Measurements from ENCODE around the gene CHRND.

CHRND gene

DNA sequence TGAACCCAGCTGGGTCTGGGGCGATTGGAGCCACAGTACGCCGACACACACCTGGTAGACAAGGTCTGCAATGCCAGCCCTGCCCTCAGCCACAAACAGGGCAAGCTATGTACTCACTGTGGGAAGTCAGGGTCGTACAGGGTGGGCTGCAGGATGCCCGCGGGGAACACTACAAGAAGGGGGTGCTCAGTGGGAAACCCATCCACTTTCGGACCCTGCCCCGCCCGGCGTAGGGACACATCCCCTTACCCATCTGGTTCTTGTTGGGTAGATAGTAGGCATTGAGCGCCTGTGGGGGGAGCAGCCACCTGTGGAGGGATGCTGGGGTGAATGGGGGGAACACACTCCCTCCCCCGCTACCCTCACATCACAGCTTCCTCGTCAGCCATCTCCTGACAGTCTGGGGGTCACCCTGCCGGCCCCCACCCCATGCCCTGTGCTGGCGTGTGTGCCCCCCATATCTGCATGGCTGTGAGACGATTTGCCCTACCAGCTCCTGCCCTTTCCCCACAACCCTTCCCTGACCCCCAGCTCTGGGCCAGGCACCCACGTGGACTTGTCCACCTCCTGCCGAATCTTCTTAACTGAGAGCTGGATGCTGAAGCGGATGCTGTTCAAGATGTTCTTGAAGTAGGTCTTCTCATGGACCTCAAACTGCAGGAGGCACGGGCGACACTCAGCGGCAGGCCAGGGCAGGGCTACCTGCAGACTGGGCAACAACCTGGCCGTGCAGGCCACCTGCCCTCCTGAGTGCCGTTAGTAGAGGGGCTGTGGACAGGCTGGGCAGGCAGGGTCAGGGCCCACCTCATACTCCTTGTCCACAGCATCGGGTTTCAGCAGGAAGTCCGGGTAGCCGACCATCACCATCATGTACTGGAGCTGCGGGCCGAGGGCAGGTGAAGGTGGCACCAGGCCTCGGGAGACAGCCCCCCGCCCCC, 43.4 kb upstream of the CHRND start:
- Histone ChIP-seq H3K9ac (no peak overlapping the region), H3K27ac (no peak overlapping the region), H4K20me1 (ENCODE audit: insufficient read depth) (no peaks in the 10 kb centered on the region), H3K27me3 (ENCODE audit: insufficient read depth, low read depth) (peaks cover 7% of the 10 kb centered on the region; the same call in 1 of the 2 replicates), H2AFZ (ENCODE audit: low read depth) (no peak overlapping the region), H3K4me3 (IDR thresholded peaks at IDR 0.05; ENCODE audit: insufficient read depth, low read depth, low read length) (no peak overlapping the region), H3K4me2 (no peak overlapping the region), H3K4me1 (ENCODE audit: low read depth, poor library complexity, severe bottlenecking) (no peaks in the 10 kb centered on the region), H3K79me2 (ENCODE audit: insufficient read depth, low read depth) (no peaks in the 10 kb centered on the region), H3K36me3 (ENCODE audit: insufficient read depth) (no peaks in the 10 kb centered on the region)
- TF ChIP-seq, protein P1, sequence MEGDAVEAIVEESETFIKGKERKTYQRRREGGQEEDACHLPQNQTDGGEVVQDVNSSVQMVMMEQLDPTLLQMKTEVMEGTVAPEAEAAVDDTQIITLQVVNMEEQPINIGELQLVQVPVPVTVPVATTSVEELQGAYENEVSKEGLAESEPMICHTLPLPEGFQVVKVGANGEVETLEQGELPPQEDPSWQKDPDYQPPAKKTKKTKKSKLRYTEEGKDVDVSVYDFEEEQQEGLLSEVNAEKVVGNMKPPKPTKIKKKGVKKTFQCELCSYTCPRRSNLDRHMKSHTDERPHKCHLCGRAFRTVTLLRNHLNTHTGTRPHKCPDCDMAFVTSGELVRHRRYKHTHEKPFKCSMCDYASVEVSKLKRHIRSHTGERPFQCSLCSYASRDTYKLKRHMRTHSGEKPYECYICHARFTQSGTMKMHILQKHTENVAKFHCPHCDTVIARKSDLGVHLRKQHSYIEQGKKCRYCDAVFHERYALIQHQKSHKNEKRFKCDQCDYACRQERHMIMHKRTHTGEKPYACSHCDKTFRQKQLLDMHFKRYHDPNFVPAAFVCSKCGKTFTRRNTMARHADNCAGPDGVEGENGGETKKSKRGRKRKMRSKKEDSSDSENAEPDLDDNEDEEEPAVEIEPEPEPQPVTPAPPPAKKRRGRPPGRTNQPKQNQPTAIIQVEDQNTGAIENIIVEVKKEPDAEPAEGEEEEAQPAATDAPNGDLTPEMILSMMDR (conservative IDR thresholded peaks at IDR 0.05; ENCODE audit: low read depth, low read length), result no peak

GRCh38 chr2:232483311-232483922, 42.5 kb upstream of the CHRND start:
- Histone ChIP-seq H3K27me3 (ENCODE audit: insufficient read depth, low read depth) (peaks cover 7% of the 10 kb centered on the region; the same call in 1 of the 2 replicates), H3K79me2 (ENCODE audit: insufficient read depth, low read depth) (no peaks in the 10 kb centered on the region), H3K27ac (no peak overlapping the region), H3K36me3 (ENCODE audit: insufficient read depth) (no peaks in the 10 kb centered on the region), H3K9ac (no peak overlapping the region), H2AFZ (ENCODE audit: low read depth) (no peak overlapping the region), H3K4me2 (no peak overlapping the region), H4K20me1 (ENCODE audit: insufficient read depth) (no peaks in the 10 kb centered on the region), H3K4me1 (ENCODE audit: low read depth, poor library complexity, severe bottlenecking) (no peaks in the 10 kb centered on the region), H3K4me3 (IDR thresholded peaks at IDR 0.05; ENCODE audit: insufficient read depth, low read depth, low read length) (no peak overlapping the region)
- TF ChIP-seq, protein P1 (conservative IDR thresholded peaks at IDR 0.05; ENCODE audit: low read depth, low read length), result no peak

GRCh38 chr2:232483923-232484627, 41.9 kb upstream of the CHRND start:
- no peaks in the 10 kb centered on the region for H3K4me1 ChIP-seq (ENCODE audit: low read depth, poor library complexity, severe bottlenecking)
- TF ChIP-seq, protein P1 (conservative IDR thresholded peaks at IDR 0.05; ENCODE audit: low read depth, low read length), result no peak
- H3K36me3 ChIP-seq (ENCODE audit: insufficient read depth), result no peaks in the 10 kb centered on the region
- H3K4me2 ChIP-seq, result no peak overlapping the region
- no peak overlapping the region for H3K27ac ChIP-seq
- H2AFZ ChIP-seq (ENCODE audit: low read depth), result no peak overlapping the region
- H3K9ac ChIP-seq, result no peak overlapping the region
- no peaks in the 10 kb centered on the region for H4K20me1 ChIP-seq (ENCODE audit: insufficient read depth)
- H3K27me3 ChIP-seq (ENCODE audit: insufficient read depth, low read depth), result peaks cover 7% of the 10 kb centered on the region; the same call in 1 of the 2 replicates
- no peaks in the 10 kb centered on the region for H3K79me2 ChIP-seq (ENCODE audit: insufficient read depth, low read depth)
- no peak overlapping the region for H3K4me3 ChIP-seq (IDR thresholded peaks at IDR 0.05; ENCODE audit: insufficient read depth, low read depth, low read length)

GRCh38 chr2:232484628-232485347, 41.2 kb upstream of the CHRND start:
- Histone ChIP-seq H3K4me1 (ENCODE audit: low read depth, poor library complexity, severe bottlenecking) (no peaks in the 10 kb centered on the region), H3K79me2 (ENCODE audit: insufficient read depth, low read depth) (no peaks in the 10 kb centered on the region), H2AFZ (ENCODE audit: low read depth) (no peak overlapping the region), H3K36me3 (ENCODE audit: insufficient read depth) (no peaks in the 10 kb centered on the region), H3K27me3 (ENCODE audit: insufficient read depth, low read depth) (peaks cover 7% of the 10 kb centered on the region; the same call in 1 of the 2 replicates), H3K4me3 (IDR thresholded peaks at IDR 0.05; ENCODE audit: insufficient read depth, low read depth, low read length) (no peak overlapping the region), H3K27ac (no peak overlapping the region), H4K20me1 (ENCODE audit: insufficient read depth) (no peaks in the 10 kb centered on the region), H3K9ac (no peak overlapping the region), H3K4me2 (no peak overlapping the region)
- TF ChIP-seq, protein P1 (conservative IDR thresholded peaks at IDR 0.05; ENCODE audit: low read depth, low read length), result no peak

Data from KMS-11 (cell line).